ENCODE measurements around the gene ATP10A. TPM values are rescaled to one million over a fixed set of nuclear protein-coding genes. Genes with fewer than 3 reads are reported as not detected.

ATP10A gene
- total RNA-seq, 1 experiment from 2014 or later, result 2.1 TPM

- TF ChIP-seq CTCF (IDR thresholded peaks at IDR 0.05) (no peak), IRF2 (CRISPR knock-in tag; IDR thresholded peaks at IDR 0.05; ENCODE audit: borderline replicate concordance, low read depth) (no peak), CBFB (CRISPR knock-in tag; IDR thresholded peaks at IDR 0.05; ENCODE audit: low read depth) (no peak)
Measured at GRCh38 chr15:25803036-25803435, 60.1 kb downstream of the ATP10A start (continued).

GRCh38 chr15:25802285-25802830, 60.8 kb downstream of the ATP10A start:
- DNase-seq (ENCODE audit: low spot score), result no peak
- Mint-ChIP-seq H3K27ac (no peak overlapping the region), H3K4me3 (no peak overlapping the region), H3K9me3 (no peaks in the 10 kb centered on the region), H3K4me1 (peaks cover 27% of the 10 kb centered on the region), H3K36me3 (no peaks in the 10 kb centered on the region), H3K27me3 (ENCODE audit: low read depth) (no peaks in the 10 kb centered on the region; the same call in 1 of the 2 replicates)
- CTCF ChIA-PET, result interaction anchor here (1.0 kb wide), 1 partner anchor 19 kb away, joined by 3 read pairs; no protein-coding TSS in a partner anchor
- ATAC-seq, result no peak
- POLR2A ChIA-PET, result no interaction called here
- TF ChIP-seq ATF6 (CRISPR knock-in tag; IDR thresholded peaks at IDR 0.05) (no peak), ERG (CRISPR knock-in tag; IDR thresholded peaks at IDR 0.05) (no peak), CREB1 (CRISPR knock-in tag; IDR thresholded peaks at IDR 0.05) (no peak)

GRCh38 chr15:25801586-25802284, 61.4 kb downstream of the ATP10A start:
- Mint-ChIP-seq H3K27ac (no peak overlapping the region), H3K4me1 (peaks cover 27% of the 10 kb centered on the region), H3K36me3 (no peaks in the 10 kb centered on the region), H3K4me3 (no peak overlapping the region), H3K27me3 (ENCODE audit: low read depth) (no peaks in the 10 kb centered on the region; the same call in 1 of the 2 replicates), H3K9me3 (no peaks in the 10 kb centered on the region)
- DNase-seq (ENCODE audit: low spot score) (no peak), ATAC-seq (no peak)
- ChIA-PET POLR2A (no interaction called here), CTCF (interaction anchor here (1.0 kb wide), 1 partner anchor 18 kb away, joined by 3 read pairs; no protein-coding TSS in a partner anchor)
- TF ChIP-seq ZBTB43 (CRISPR knock-in tag; IDR thresholded peaks at IDR 0.05), result no peak
- TF ChIP-seq GTF2I (CRISPR knock-in tag; conservative IDR thresholded peaks at IDR 0.05), result no peak
- TF ChIP-seq PRRX2 (CRISPR knock-in tag; IDR thresholded peaks at IDR 0.05), result no peak
- no peak for TF ChIP-seq MLX (CRISPR knock-in tag; IDR thresholded peaks at IDR 0.05)
- no peak for TF ChIP-seq AR (CRISPR knock-in tag; IDR thresholded peaks at IDR 0.05)
- no peak for TF ChIP-seq OVOL2 (CRISPR knock-in tag; IDR thresholded peaks at IDR 0.05; ENCODE audit: borderline replicate concordance)
- TF ChIP-seq RORB (CRISPR knock-in tag; IDR thresholded peaks at IDR 0.05), result no peak
- no peak for TF ChIP-seq ZNF121 (CRISPR knock-in tag; IDR thresholded peaks at IDR 0.05)
- TF ChIP-seq ZNF532 (CRISPR knock-in tag; IDR thresholded peaks at IDR 0.05; ENCODE audit: borderline replicate concordance), result no peak
- TF ChIP-seq ETV6 (CRISPR knock-in tag; IDR thresholded peaks at IDR 0.05), result no peak
- no peak for TF ChIP-seq CREB1 (CRISPR knock-in tag; IDR thresholded peaks at IDR 0.05)

Data from WTC11 (cell line).